PFSK-1 (cell line): ENCODE results near the gene CFAP77.

Experiments
- POLR2AphosphoS5 ChIP-seq: IDR thresholded peaks from 2 replicates; pipeline ENCODE4 v1.6.1; 2012; ENCODE audit warnings: low read depth, mild to moderate bottlenecking, control low read depth, low read length, moderate library complexity
- SIN3A ChIP-seq: IDR thresholded peaks from 2 replicates; pipeline ENCODE4 v1.6.1; 2012; ENCODE audit warnings: mild to moderate bottlenecking, low read length, moderate library complexity, borderline replicate concordance; ENCODE audit not compliant: insufficient read depth
- TAF1 ChIP-seq: IDR thresholded peaks from 2 replicates; pipeline ENCODE4 v1.6.1; 2012; ENCODE audit warnings: low read length, control low read depth, borderline replicate concordance; ENCODE audit not compliant: insufficient read depth
- TF ChIP-seq, protein P1 (sequence below), 2 experiments: IDR thresholded peaks; 2 replicates each; pipeline versions ENCODE4 v1.6.1 to v1.8.0; 2011 to 2012; ENCODE audit warnings: low read depth in 2 of 2, low read length in 2 of 2, control low read depth in 1 of 2, inconsistent platforms in 1 of 2, mild to moderate bottlenecking in 1 of 2, moderate library complexity in 1 of 2; ENCODE audit not compliant: insufficient read depth in 1 of 2

DNA sequence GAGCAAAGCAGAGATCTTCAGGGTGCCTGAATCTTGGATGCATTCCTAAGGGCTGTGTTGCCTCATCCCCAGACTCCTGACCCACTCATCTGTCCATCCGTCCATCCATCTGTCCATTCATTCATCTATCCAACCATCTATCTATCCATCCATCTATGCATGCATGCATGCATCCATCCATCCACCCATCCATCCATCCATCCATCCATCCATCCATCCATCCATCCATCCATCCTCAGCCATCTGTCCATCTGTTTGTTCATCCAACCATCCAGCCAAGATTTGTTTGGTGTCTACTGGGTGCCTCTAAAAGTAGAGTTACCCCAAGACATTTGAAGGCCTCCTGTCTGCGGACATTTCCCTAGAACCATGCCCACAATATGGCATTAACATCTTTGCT, 144.7 kb downstream of the CFAP77 start:
- TF ChIP-seq SIN3A (no peak), POLR2AphosphoS5 (no peak), TAF1 (no peak)
- TF ChIP-seq, protein P1, sequence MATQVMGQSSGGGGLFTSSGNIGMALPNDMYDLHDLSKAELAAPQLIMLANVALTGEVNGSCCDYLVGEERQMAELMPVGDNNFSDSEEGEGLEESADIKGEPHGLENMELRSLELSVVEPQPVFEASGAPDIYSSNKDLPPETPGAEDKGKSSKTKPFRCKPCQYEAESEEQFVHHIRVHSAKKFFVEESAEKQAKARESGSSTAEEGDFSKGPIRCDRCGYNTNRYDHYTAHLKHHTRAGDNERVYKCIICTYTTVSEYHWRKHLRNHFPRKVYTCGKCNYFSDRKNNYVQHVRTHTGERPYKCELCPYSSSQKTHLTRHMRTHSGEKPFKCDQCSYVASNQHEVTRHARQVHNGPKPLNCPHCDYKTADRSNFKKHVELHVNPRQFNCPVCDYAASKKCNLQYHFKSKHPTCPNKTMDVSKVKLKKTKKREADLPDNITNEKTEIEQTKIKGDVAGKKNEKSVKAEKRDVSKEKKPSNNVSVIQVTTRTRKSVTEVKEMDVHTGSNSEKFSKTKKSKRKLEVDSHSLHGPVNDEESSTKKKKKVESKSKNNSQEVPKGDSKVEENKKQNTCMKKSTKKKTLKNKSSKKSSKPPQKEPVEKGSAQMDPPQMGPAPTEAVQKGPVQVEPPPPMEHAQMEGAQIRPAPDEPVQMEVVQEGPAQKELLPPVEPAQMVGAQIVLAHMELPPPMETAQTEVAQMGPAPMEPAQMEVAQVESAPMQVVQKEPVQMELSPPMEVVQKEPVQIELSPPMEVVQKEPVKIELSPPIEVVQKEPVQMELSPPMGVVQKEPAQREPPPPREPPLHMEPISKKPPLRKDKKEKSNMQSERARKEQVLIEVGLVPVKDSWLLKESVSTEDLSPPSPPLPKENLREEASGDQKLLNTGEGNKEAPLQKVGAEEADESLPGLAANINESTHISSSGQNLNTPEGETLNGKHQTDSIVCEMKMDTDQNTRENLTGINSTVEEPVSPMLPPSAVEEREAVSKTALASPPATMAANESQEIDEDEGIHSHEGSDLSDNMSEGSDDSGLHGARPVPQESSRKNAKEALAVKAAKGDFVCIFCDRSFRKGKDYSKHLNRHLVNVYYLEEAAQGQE (IDR thresholded peaks at IDR 0.05; ENCODE audit: insufficient read depth in 1 of 2, low read depth in 2 of 2, low read length in 2 of 2), result no peak
